H1 (cell line): ENCODE measurements around the gene CAD. TPM values are rescaled to one million over a fixed set of nuclear protein-coding genes. Genes with fewer than 3 reads are reported as not detected.
A peak's percentile ranks its signal among the peaks of the same experiment; 100 is the strongest.

Experiments
- CTCF ChIA-PET: fragments of 300-600 bp; sonication (Branson Sonifier 250); formaldehyde crosslinking; loops from one replicate; lab custom pipeline; 2021; ENCODE audit not compliant: partially characterized antibody; lab: Charles Lee
- POLR2A ChIA-PET: fragments of 300-600 bp; sonication (Branson Sonifier 250); formaldehyde crosslinking; loops from one replicate; lab custom pipeline; 2021; ENCODE audit warnings: inconsistent platforms; ENCODE audit not compliant: partially characterized antibody; lab: Charles Lee
- DNase-seq, 2 experiments: peaks; one replicate each; pipeline versions ENCODE4 v3.0.0 to v3.0.0-alpha.2; 2010 to 2022; ENCODE audit warnings: low spot score in 2 of 2, low read depth in 1 of 2, mixed read lengths in 1 of 2
- FAIRE-seq: peaks from 2 replicates; lab custom pipeline; 2011; peaks lifted over from hg19 to GRCh38; lab: Jason Lieb, UNC
- H2AFZ ChIP-seq: 2 replicates; pipeline ENCODE4 v1.8.1; 2012; ENCODE audit warnings: low read length, inconsistent platforms
- H2AK5ac ChIP-seq: 2 replicates; pipeline ENCODE4 v1.6.1; 2013; ENCODE audit warnings: low read depth, low read length
- H2BK120ac ChIP-seq: replicated peaks from 2 replicates; pipeline ENCODE3; 2013; ENCODE audit warnings: low read depth, low read length, inconsistent platforms
- H2BK12ac ChIP-seq: 2 replicates; pipeline ENCODE4 v1.6.1; 2013; ENCODE audit warnings: low read depth, low read length
- H2BK15ac ChIP-seq: 2 replicates; pipeline ENCODE4 v1.6.1; 2013; ENCODE audit warnings: low read length
- H2BK20ac ChIP-seq: 2 replicates; pipeline ENCODE4 v1.6.1; 2013; ENCODE audit warnings: low read length
- H2BK5ac ChIP-seq: 2 replicates; pipeline ENCODE4 v1.6.1; 2013; ENCODE audit warnings: low read depth, low read length
- H3K14ac ChIP-seq: 2 replicates; pipeline ENCODE4 v1.6.1; 2013; ENCODE audit warnings: inconsistent platforms; ENCODE audit not compliant: insufficient read length
- H3K18ac ChIP-seq: 2 replicates; pipeline ENCODE4 v1.6.1; 2013; ENCODE audit warnings: low read length; ENCODE audit errors: extremely low read depth
- H3K23ac ChIP-seq: 2 replicates; pipeline ENCODE4 v1.6.1; 2013; ENCODE audit warnings: inconsistent platforms; ENCODE audit not compliant: insufficient read length
- H3K23me2 ChIP-seq: 2 replicates; pipeline ENCODE4 v1.6.1; 2013; ENCODE audit warnings: low read depth, low read length
- H3K27ac ChIP-seq: 2 replicates; pipeline ENCODE4 v1.6.1; 2011; ENCODE audit warnings: low read depth, low read length, inconsistent platforms
- H3K27me3 ChIP-seq, 4 experiments: replicated peaks in 1 of 4; 1 replicate in 1 of 4; 2 replicates in 3 of 4; pipeline versions ENCODE4 v1.6.1 to v1.8.1; 2011 to 2013; ENCODE audit warnings: low read length in 3 of 4, mild to moderate bottlenecking in 3 of 4, inconsistent platforms in 2 of 4, mixed read lengths in 2 of 4, moderate library complexity in 1 of 4; ENCODE audit not compliant: control insufficient read depth in 3 of 4, insufficient read depth in 3 of 4; ENCODE audit errors: extremely low read depth in 1 of 4
- H3K36me3 ChIP-seq, 4 experiments: 2 replicates each; pipeline versions ENCODE4 v1.6.1 to v1.8.1; 2011 to 2013; ENCODE audit warnings: mild to moderate bottlenecking in 4 of 4, low read length in 3 of 4, moderate library complexity in 2 of 4, control low read depth in 1 of 4, inconsistent platforms in 1 of 4; ENCODE audit not compliant: insufficient read depth in 4 of 4, control insufficient read depth in 2 of 4
- H3K4ac ChIP-seq: replicated peaks from 2 replicates; pipeline ENCODE3; 2013; ENCODE audit warnings: low read length, low read depth, mixed read lengths, inconsistent platforms; ENCODE audit not compliant: insufficient read length
- H3K4me1 ChIP-seq, 4 experiments: replicated peaks in 1 of 4; 1 replicate in 1 of 4; 2 replicates in 3 of 4; pipeline versions ENCODE4 v1.6.1 to v1.8.1; 2011 to 2013; ENCODE audit warnings: low read length in 3 of 4, inconsistent platforms in 2 of 4, mixed read lengths in 1 of 4; ENCODE audit not compliant: insufficient read depth in 4 of 4, control insufficient read depth in 3 of 4
- H3K4me2 ChIP-seq, 2 experiments: 2 replicates each; pipeline versions ENCODE4 v1.6.1 to v1.8.1; 2011 to 2013; ENCODE audit warnings: low read depth in 2 of 2, low read length in 2 of 2, control low read depth in 1 of 2, inconsistent platforms in 1 of 2, mild to moderate bottlenecking in 1 of 2; ENCODE audit not compliant: insufficient read depth in 1 of 2
- H3K4me3 ChIP-seq, 4 experiments: fragments of 200-600, 300-600 bp in 1 of 4; sonication (generic), shearing (Covaris generic), sonication (Bioruptor Twin) in 1 of 4; 2 replicates each; pipeline versions ENCODE4 v1.5.1 to v1.8.1; 2011 to 2016; ENCODE audit warnings: low read length in 4 of 4, low read depth in 3 of 4, control low read depth in 2 of 4, inconsistent platforms in 2 of 4, mild to moderate bottlenecking in 2 of 4, mixed read lengths in 1 of 4, moderate library complexity in 1 of 4; ENCODE audit not compliant: insufficient read depth in 2 of 4; ENCODE audit errors: extremely low read depth in 1 of 4
- H3K56ac ChIP-seq: replicated peaks from 2 replicates; pipeline ENCODE3; 2013; ENCODE audit warnings: low read depth, mild to moderate bottlenecking, mixed read lengths, low read length, inconsistent platforms; ENCODE audit not compliant: insufficient read length
- H3K79me1 ChIP-seq: 2 replicates; pipeline ENCODE4 v1.6.1; 2013; ENCODE audit warnings: low read depth, low read length, control low read depth
- H3K79me2 ChIP-seq, 2 experiments: 2 replicates each; pipeline versions ENCODE4 v1.6.1 to v1.8.1; 2012 to 2013; ENCODE audit warnings: low read length in 2 of 2, mild to moderate bottlenecking in 2 of 2, inconsistent platforms in 1 of 2; ENCODE audit not compliant: insufficient read depth in 2 of 2, control insufficient read depth in 1 of 2
- H3K9ac ChIP-seq, 4 experiments: replicated peaks in 1 of 4; 1 replicate in 1 of 4; 2 replicates in 3 of 4; pipeline versions ENCODE4 v1.6.1 to v1.8.1; 2011 to 2013; ENCODE audit warnings: low read depth in 3 of 4, low read length in 3 of 4, control low read depth in 2 of 4, mild to moderate bottlenecking in 2 of 4, moderate library complexity in 2 of 4, inconsistent platforms in 1 of 4; ENCODE audit errors: extremely low read depth in 1 of 4
- H3K9me3 ChIP-seq, 2 experiments: 2 replicates each; pipeline versions ENCODE4 v1.6.1 to v1.8.1; 2012 to 2013; ENCODE audit warnings: mild to moderate bottlenecking in 2 of 2, moderate library complexity in 2 of 2, control low read depth in 1 of 2, inconsistent platforms in 1 of 2, low read depth in 1 of 2, low read length in 1 of 2, mixed read lengths in 1 of 2; ENCODE audit not compliant: insufficient read depth in 2 of 2
- H4K20me1 ChIP-seq, 2 experiments: replicated peaks in 1 of 2; 2 replicates each; pipeline versions ENCODE3 to v1.8.1; 2011 to 2013; ENCODE audit warnings: inconsistent platforms in 2 of 2, low read length in 2 of 2, mild to moderate bottlenecking in 1 of 2; ENCODE audit not compliant: insufficient read depth in 2 of 2, control insufficient read depth in 1 of 2
- H4K5ac ChIP-seq: 2 replicates; pipeline ENCODE4 v1.6.1; 2013; ENCODE audit warnings: low read length, low read depth, mixed read lengths, inconsistent platforms; ENCODE audit not compliant: insufficient read length
- H4K8ac ChIP-seq: 2 replicates; pipeline ENCODE4 v1.8.0; 2013; ENCODE audit warnings: mild to moderate bottlenecking, moderate library complexity, low read length, inconsistent platforms; ENCODE audit not compliant: insufficient read depth; ENCODE audit errors: extremely low read depth
- H4K91ac ChIP-seq: replicated peaks from 2 replicates; pipeline ENCODE3; 2013; ENCODE audit warnings: low read length, mixed read lengths, inconsistent platforms; ENCODE audit not compliant: insufficient read length
- CTCF ChIP-seq, 3 experiments: IDR thresholded peaks; 1 replicate in 2 of 3; 2 replicates in 1 of 3; pipeline versions ENCODE4 v1.5.1 to v1.6.1; 2011; ENCODE audit warnings: low read length in 3 of 3, mild to moderate bottlenecking in 3 of 3, inconsistent platforms in 2 of 3, low read depth in 1 of 3, moderate library complexity in 1 of 3; ENCODE audit not compliant: insufficient read depth in 1 of 3; ENCODE audit errors: control extremely low read depth in 1 of 3
- JUND ChIP-seq: IDR thresholded peaks from 2 replicates; pipeline ENCODE4 v1.6.1; 2011; ENCODE audit warnings: mild to moderate bottlenecking, improper control_type of control experiment, low read length
- RAD21 ChIP-seq, 2 experiments: IDR thresholded peaks in 1 of 2; conservative IDR thresholded peaks in 1 of 2; 2 replicates each; pipeline ENCODE4 v1.6.1; 2011; ENCODE audit warnings: low read depth in 2 of 2, low read length in 2 of 2, improper control_type of control experiment in 1 of 2, inconsistent platforms in 1 of 2, mild to moderate bottlenecking in 1 of 2, moderate library complexity in 1 of 2
- WGBS, 2 experiments: shearing (Covaris generic) in 1 of 2; methylation state at CpG; one replicate each; pipeline versions ENCODE4 v1.1.6 to v1.1.7; 2013 to 2015; ENCODE audit warnings: low lambda C conversion rate in 2 of 2, mixed read lengths in 2 of 2, inconsistent platforms in 1 of 2, low coverage in 1 of 2, missing lambda C conversion rate in 1 of 2; ENCODE audit not compliant: insufficient replicate concordance in 2 of 2, insufficient coverage in 1 of 2, insufficient read length in 1 of 2; ENCODE audit errors: extremely low coverage in 1 of 2, missing lambda C conversion rate in 1 of 2; 5-methylcytosine and 5-hydroxymethylcytosine counted together
- polyA plus RNA-seq, 7 experiments: library from polyadenylated mRNA; depleted of rRNA in 3 of 7; stranded (reverse) in 5 of 7; unstranded in 2 of 7; fragments of >200 nt in 5 of 7; fragments of 200-250 nt in 2 of 7; gene quantifications; 1 replicate in 5 of 7; 2 replicates in 1 of 7; 4 replicates in 1 of 7; pipeline versions ENCODE4 v1.2.1 to v1.2.3, GENCODE V29; 2011 to 2013; ENCODE audit warnings: missing spikeins in 2 of 7, mixed read lengths in 2 of 7
- total RNA-seq: library from RNA; stranded (reverse); fragmentation: NEBNext Ultra II Directional; extraction: Animal tissue kit (Norgen Biotek cat#: 25700); gene quantifications from 2 replicates; pipeline ENCODE4 v1.2.1, GENCODE V29; 2021

The CAD gene
- total and polyA plus RNA-seq, 2 of the 8 experiments (the other 6 are each of a cell fraction or from before 2014, with no cell fraction given) = 130 to 146 TPM

- H3K79me2 ChIP-seq = no peaks in the 10 kb centered on the region
- no peak overlapping the region for H3K27ac ChIP-seq
- no peaks in the 10 kb centered on the region for H3K27me3 ChIP-seq
- H2BK12ac ChIP-seq = no peak overlapping the region
- H2BK120ac ChIP-seq = no peak overlapping the region
- H4K5ac ChIP-seq = no peak overlapping the region
- H3K4me3 ChIP-seq = no peak overlapping the region
- POLR2A ChIA-PET = interaction anchor here (0.8 to 1.5 kb wide), 8 partner anchors 11 to 94 kb away, joined by 3 to 6 read pairs (median 3); no protein-coding TSS in a partner anchor
- no peak overlapping the region for H3K14ac ChIP-seq
- H4K91ac ChIP-seq = no peak overlapping the region
- no peak overlapping the region for H3K18ac ChIP-seq
- H3K4me2 ChIP-seq = no peak overlapping the region
- 0 out of 2 replicates have a peak overlapping the region, but pooled peaks have one; percentile 31 for H2BK15ac ChIP-seq
- no peaks in the 10 kb centered on the region for H3K23me2 ChIP-seq
- CTCF ChIA-PET = interaction anchor here (0.6 to 6.9 kb wide), 35 partner anchors 9 to 111 kb away, joined by 3 to 97 read pairs (median 5); partner anchors contain the start of genes ABHD1, PREB, PRR30 and TCF23
- H2BK5ac ChIP-seq = no peak overlapping the region
- no peak overlapping the region; the same call in 1 of the 2 replicates for H4K8ac ChIP-seq
- no peak overlapping the region for H2BK20ac ChIP-seq
- H3K23ac ChIP-seq = no peak overlapping the region
- no peak overlapping the region for H2AK5ac ChIP-seq
- no peak overlapping the region for H3K56ac ChIP-seq
- TF ChIP-seq RAD21 (IDR thresholded peaks at IDR 0.05 in 1 of 2, conservative IDR thresholded peaks at IDR 0.05 in 1 of 2; ENCODE audit: low read depth in 2 of 2, low read length in 2 of 2) (peak; percentile 82 to 87), JUND (no peak), CTCF (IDR thresholded peaks at IDR 0.05; ENCODE audit: control extremely low read depth in 1 of 3, insufficient read depth in 1 of 3, low read depth in 1 of 3, low read length in 3 of 3) (peak in 2 of 3 experiments; percentile 75 to 81; a peak in 3 of 4 replicates)
- TF ChIP-seq, all 59 proteins: peak for 2
- DNase-seq (no peak), FAIRE-seq (peak; percentile 52)
- Histone ChIP-seq H4K20me1 (no peaks in the 10 kb centered on the region), H3K36me3 (no peaks in the 10 kb centered on the region; a peak in 1 of 8 replicates), H3K9ac (no peak overlapping the region), H3K79me1 (no peaks in the 10 kb centered on the region), H3K4ac (no peak overlapping the region), H3K9me3 (no peaks in the 10 kb centered on the region), H2AFZ (no peak overlapping the region), H3K4me1 (no peaks in the 10 kb centered on the region)
- WGBS, 2 experiments = 65% methylated on average over 8 of the region's 8 CpGs; no CpG with 5 or more reads in 1 of the 2 experiments
Measured at GRCh38 chr2:27191070-27191829, 25.9 kb upstream of the CAD start.
